MM.1S (cell line): ENCODE data around the gene PAGR1.

Source experiments
- DNase-seq: peaks from one replicate; pipeline ENCODE4 v3.0.0-alpha.2; 2015
- H2AFZ ChIP-seq: fragments of 300-600 bp; sonication (generic); 2 replicates; pipeline ENCODE4 v1.6.0; 2016; ENCODE audit warnings: antibody characterized with exemption, low read length
- H3F3A ChIP-seq: fragments of 300-600 bp; sonication (generic); 2 replicates; pipeline ENCODE4 v1.6.1; 2016; ENCODE audit warnings: mild to moderate bottlenecking, antibody characterized with exemption, low read length, moderate library complexity, mixed read lengths; ENCODE audit not compliant: insufficient read depth
- H3K27ac ChIP-seq: fragments of 300-600 bp; sonication (generic); 2 replicates; pipeline ENCODE4 v1.5.1; 2016; ENCODE audit warnings: mild to moderate bottlenecking, low read length
- H3K27me3 ChIP-seq: fragments of 300-600 bp; sonication (generic); replicated peaks from 2 replicates; pipeline ENCODE4 v1.6.0; 2016; ENCODE audit warnings: low read length; ENCODE audit not compliant: insufficient read depth
- H3K36me3 ChIP-seq: fragments of 300-600 bp; sonication (generic); replicated peaks from 2 replicates; pipeline ENCODE4 v1.6.1; 2016; ENCODE audit warnings: mild to moderate bottlenecking, low read length, mixed read lengths; ENCODE audit not compliant: insufficient read depth
- H3K4me1 ChIP-seq: fragments of 300-600 bp; sonication (generic); 2 replicates; pipeline ENCODE4 v1.6.1; 2016; ENCODE audit warnings: low read length, mixed read lengths
- H3K4me2 ChIP-seq: fragments of 300-600 bp; sonication (generic); 2 replicates; pipeline ENCODE4 v1.6.0; 2016; ENCODE audit warnings: low read depth, low read length
- H3K4me3 ChIP-seq: fragments of 300-600 bp; sonication (generic); 2 replicates; pipeline ENCODE4 v1.5.1; 2016; ENCODE audit warnings: low read length, mixed read lengths
- H3K79me2 ChIP-seq: fragments of 300-600 bp; sonication (generic); 2 replicates; pipeline ENCODE4 v1.6.1; 2016; ENCODE audit warnings: mixed run types, low read length, mixed read lengths
- H3K9ac ChIP-seq: fragments of 300-600 bp; sonication (generic); 2 replicates; pipeline ENCODE4 v1.6.1; 2016; ENCODE audit warnings: low read length, mixed read lengths
- H3K9me2 ChIP-seq: fragments of 300-600 bp; sonication (generic); replicated peaks from 2 replicates; pipeline ENCODE4 v1.6.1; 2016; ENCODE audit warnings: mild to moderate bottlenecking, low read length, mixed read lengths; ENCODE audit not compliant: insufficient read depth
- H3K9me3 ChIP-seq: fragments of 300-600 bp; sonication (generic); replicated peaks from 2 replicates; pipeline ENCODE4 v1.6.1; 2016; ENCODE audit warnings: mild to moderate bottlenecking, low read length, mixed read lengths; ENCODE audit not compliant: insufficient read depth
- H4K20me1 ChIP-seq: fragments of 300-600 bp; sonication (generic); 2 replicates; pipeline ENCODE4 v1.6.1; 2016; ENCODE audit warnings: mild to moderate bottlenecking, low read length, moderate library complexity, mixed read lengths; ENCODE audit not compliant: insufficient read depth
- CTCF ChIP-seq: fragments of 300-600 bp; sonication (generic); IDR thresholded peaks from 2 replicates; pipeline ENCODE4 v1.5.1; 2016; ENCODE audit warnings: antibody characterized with exemption, low read length, mixed read lengths
- EZH2 ChIP-seq: fragments of 300-600 bp; sonication (generic); optimal IDR thresholded peaks from 2 replicates; pipeline ENCODE3; 2017; ENCODE audit warnings: low read depth, mild to moderate bottlenecking, antibody characterized with exemption, low read length, mixed read lengths
- EZH2phosphoT487 ChIP-seq: fragments of 300-600 bp; sonication (generic); IDR thresholded peaks from 2 replicates; pipeline ENCODE4 v1.6.1; 2018; ENCODE audit warnings: antibody characterized with exemption, low read length

PAGR1 gene

GRCh38 chr16:29806641-29807425 is 9.1 kb upstream of the PAGR1 start:
- Histone ChIP-seq H4K20me1 (no peaks in the 10 kb centered on the region), H3K9ac (peak overlapping the region; percentile 95), H3K79me2 (peaks cover 32% of the 10 kb centered on the region), H3F3A (peaks cover 68% of the 10 kb centered on the region), H3K9me3 (no peaks in the 10 kb centered on the region), H3K27me3 (no peaks in the 10 kb centered on the region), H3K27ac (peak overlapping the region; percentile 95), H2AFZ (no peak overlapping the region), H3K4me1 (peaks cover 41% of the 10 kb centered on the region), H3K4me3 (peak overlapping the region; percentile 76), H3K36me3 (no peaks in the 10 kb centered on the region), H3K9me2 (no peaks in the 10 kb centered on the region), H3K4me2 (peak overlapping the region; percentile 77)
- TF ChIP-seq CTCF (no peak), EZH2phosphoT487 (no peak), EZH2 (no peak)
- DNase-seq = peak; percentile 69

- Histone ChIP-seq H3K9me2 (no peaks in the 10 kb centered on the region), H3K27me3 (no peaks in the 10 kb centered on the region), H3K27ac (peak overlapping the region; percentile 95), H3K4me2 (peak overlapping the region; percentile 77), H2AFZ (no peak overlapping the region), H3F3A (peaks cover 68% of the 10 kb centered on the region), H3K9ac (peak overlapping the region; percentile 95), H3K4me1 (peaks cover 44% of the 10 kb centered on the region), H3K79me2 (peaks cover 32% of the 10 kb centered on the region), H3K36me3 (no peaks in the 10 kb centered on the region), H3K4me3 (peak overlapping the region; percentile 76), H4K20me1 (no peaks in the 10 kb centered on the region), H3K9me3 (no peaks in the 10 kb centered on the region)
- TF ChIP-seq EZH2 (no peak), CTCF (peak; percentile 56)
- peak; percentile 88 for DNase-seq
Observed at GRCh38 chr16:29807426-29808218, 8.3 kb upstream of the PAGR1 start.

- no peak overlapping the region for H2AFZ ChIP-seq
- H3K9me2 ChIP-seq = no peaks in the 10 kb centered on the region
- peaks cover 65% of the 10 kb centered on the region for H3F3A ChIP-seq
- TF ChIP-seq EZH2 (no peak), CTCF (no peak), EZH2phosphoT487 (no peak)
- no peaks in the 10 kb centered on the region for H3K36me3 ChIP-seq
- H3K4me1 ChIP-seq = peaks cover 44% of the 10 kb centered on the region
- no peaks in the 10 kb centered on the region for H4K20me1 ChIP-seq
- H3K9ac ChIP-seq = peak overlapping the region; percentile 95
- peak overlapping the region; percentile 77 for H3K4me2 ChIP-seq
- no peaks in the 10 kb centered on the region for H3K27me3 ChIP-seq
- peaks cover 32% of the 10 kb centered on the region for H3K79me2 ChIP-seq
- no peaks in the 10 kb centered on the region for H3K9me3 ChIP-seq
- peak overlapping the region; percentile 76 for H3K4me3 ChIP-seq
- no peak for DNase-seq
- H3K27ac ChIP-seq = peak overlapping the region; percentile 95
Observed at GRCh38 chr16:29808219-29808900, 7.6 kb upstream of the PAGR1 start.
